Ovary (tissue), 9 donors: ENCODE data around the gene LRMDA. TPM values are rescaled to one million over a fixed set of nuclear protein-coding genes. Genes with fewer than 3 reads are reported as not detected.

Source experiments
- DNase-seq, 5 donors: peaks; one replicate each; pipeline ENCODE4 v3.0.0-alpha.2; 2019 to 2020
- H3K27ac ChIP-seq, 2 donors: fragments of 200-600 bp; one replicate each; pipeline versions ENCODE4 v1.5.1 to v1.8.0; 2019 to 2022
- H3K27me3 ChIP-seq: fragments of 200-600 bp; one replicate; pipeline ENCODE4 v1.8.0; 2022
- H3K36me3 ChIP-seq: fragments of 200-600 bp; sonication (generic); one replicate; pipeline ENCODE4 v1.5.1; 2019
- H3K4me1 ChIP-seq: one replicate; pipeline ENCODE4 v1.8.1; 2013; ENCODE audit warnings: mild to moderate bottlenecking, moderate library complexity; ENCODE audit not compliant: insufficient read depth
- H3K4me3 ChIP-seq: fragments of 200-600 bp; sonication (generic); one replicate; pipeline ENCODE4 v1.5.1; 2017
- H3K9me3 ChIP-seq, 2 donors: fragments of 200-600 bp in 1 of 2; sonication (generic) in 1 of 2; one replicate each; pipeline versions ENCODE4 v1.5.1 to v1.8.1; 2013 to 2019; ENCODE audit warnings: mild to moderate bottlenecking in 1 of 2, moderate library complexity in 1 of 2
- EP300 ChIP-seq: sonication (generic); formaldehyde crosslinking; IDR thresholded peaks from one replicate; pipeline ENCODE4 v1.6.1; 2017; ENCODE audit warnings: antibody characterized with exemption
- POLR2A ChIP-seq: fragments of 450-650 bp; IDR thresholded peaks from one replicate; pipeline ENCODE4 v1.6.1; 2017; ENCODE audit warnings: antibody characterized with exemption, mild to moderate bottlenecking, moderate library complexity
- WGBS, 3 donors: extraction: QIAGEN DNeasy Blood & Tissue Kit in 1 of 3; methylation state at CpG; one replicate each; pipeline versions ENCODE4 v1.1.5 to v1.1.7; 2013 to 2017; 5-methylcytosine and 5-hydroxymethylcytosine counted together
- intact Hi-C, 4 donors: fragments of 100-400 bp; cut with DNase I; formaldehyde crosslinking; loops; one replicate each; pipeline versions ENCODE4 v1.11.0 to v1.15.1; 2022 to 2023
- polyA plus RNA-seq, 2 donors: library from polyadenylated mRNA; stranded (reverse); fragments of 200-250 nt in 1 of 2; fragments of 350-450 nt in 1 of 2; fragmentation: Illumina TruSeq in 1 of 2; extraction: RNeasy Lipid Tissue Mini Kit (QIAGEN cat#74804) in 1 of 2; gene quantifications; one replicate each; pipeline ENCODE4 v1.2.3, GENCODE V29; 2013 to 2014
- total RNA-seq, 7 donors: library from RNA; depleted of rRNA in 2 of 7; stranded (reverse); fragments of >200 nt in 2 of 7; fragmentation: NEBNext Ultra II Directional in 3 of 7; extraction: Animal tissue kit (Norgen Biotek cat#: 25700) in 3 of 7; gene quantifications; one replicate each; pipeline versions ENCODE4 v1.1.0 to v1.2.4, GENCODE V29; 2016 to 2023
- TF ChIP-seq, protein P1 (sequence below), 3 donors: fragments of 450-650 bp in 2 of 3; fragments of 200-600 bp in 1 of 3; IDR thresholded peaks; one replicate each; pipeline versions ENCODE4 v1.5.1 to v1.8.0; 2016 to 2022; ENCODE audit warnings: antibody characterized with exemption in 3 of 3, mild to moderate bottlenecking in 1 of 3
- donor health status: DM: no; HTN: no; CAD: no; lungs with moderate emphysema.
- donor health status: DM: no; HTN: no; CAD: no.
- donor health status: Bipolar disorder and iron deficiency.
- donor health status: DM: yes; HTN: yes; CAD: no.
- donor health status: DM: no; HTN: no; CAD: no.
- donor health status: DM: yes; HTN: yes; CAD: no.

The LRMDA gene
- total and polyA plus RNA-seq, 9 donors = 14.8 to 30.7 (median 22.9) TPM

DNA sequence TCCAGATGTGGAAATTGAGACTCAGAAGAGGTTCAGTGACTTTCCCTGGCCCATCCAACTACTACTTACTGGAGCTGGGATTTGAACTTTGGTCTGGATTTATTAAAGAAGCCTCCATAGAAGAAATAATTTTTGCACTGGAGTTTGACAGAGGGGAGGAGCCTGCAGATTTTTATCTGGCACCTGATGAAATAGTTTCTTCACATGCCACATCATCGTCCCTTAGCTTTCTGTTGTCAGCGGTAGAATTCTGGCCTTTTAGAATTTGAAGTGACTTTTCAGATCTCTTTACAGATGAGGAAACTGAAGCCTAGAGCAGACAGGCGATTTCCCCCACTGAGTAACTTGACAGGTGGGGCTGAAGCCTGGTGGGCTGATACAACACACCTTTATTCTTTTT lies 233.5 kb downstream of the LRMDA start:
- intact Hi-C loops = loop anchor here in 1 of 4 donors (5.0 kb wide), 1 partner anchor 263 kb away; the partner anchor contains the start of gene ZNF503
- DNase-seq = no peak
- Histone ChIP-seq H3K4me1 (peaks cover 17% of the 10 kb centered on the region), H3K36me3 (no peaks in the 10 kb centered on the region), H3K4me3 (no peak overlapping the region), H3K27ac (no peak overlapping the region), H3K9me3 (no peaks in the 10 kb centered on the region), H3K27me3 (no peaks in the 10 kb centered on the region)
- WGBS, 3 donors = 97% methylated on average over 3 of the region's 3 CpGs
- TF ChIP-seq EP300 (no peak), POLR2A (no peak)
- TF ChIP-seq, protein P1, sequence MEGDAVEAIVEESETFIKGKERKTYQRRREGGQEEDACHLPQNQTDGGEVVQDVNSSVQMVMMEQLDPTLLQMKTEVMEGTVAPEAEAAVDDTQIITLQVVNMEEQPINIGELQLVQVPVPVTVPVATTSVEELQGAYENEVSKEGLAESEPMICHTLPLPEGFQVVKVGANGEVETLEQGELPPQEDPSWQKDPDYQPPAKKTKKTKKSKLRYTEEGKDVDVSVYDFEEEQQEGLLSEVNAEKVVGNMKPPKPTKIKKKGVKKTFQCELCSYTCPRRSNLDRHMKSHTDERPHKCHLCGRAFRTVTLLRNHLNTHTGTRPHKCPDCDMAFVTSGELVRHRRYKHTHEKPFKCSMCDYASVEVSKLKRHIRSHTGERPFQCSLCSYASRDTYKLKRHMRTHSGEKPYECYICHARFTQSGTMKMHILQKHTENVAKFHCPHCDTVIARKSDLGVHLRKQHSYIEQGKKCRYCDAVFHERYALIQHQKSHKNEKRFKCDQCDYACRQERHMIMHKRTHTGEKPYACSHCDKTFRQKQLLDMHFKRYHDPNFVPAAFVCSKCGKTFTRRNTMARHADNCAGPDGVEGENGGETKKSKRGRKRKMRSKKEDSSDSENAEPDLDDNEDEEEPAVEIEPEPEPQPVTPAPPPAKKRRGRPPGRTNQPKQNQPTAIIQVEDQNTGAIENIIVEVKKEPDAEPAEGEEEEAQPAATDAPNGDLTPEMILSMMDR (IDR thresholded peaks at IDR 0.05) = no peak

DNA sequence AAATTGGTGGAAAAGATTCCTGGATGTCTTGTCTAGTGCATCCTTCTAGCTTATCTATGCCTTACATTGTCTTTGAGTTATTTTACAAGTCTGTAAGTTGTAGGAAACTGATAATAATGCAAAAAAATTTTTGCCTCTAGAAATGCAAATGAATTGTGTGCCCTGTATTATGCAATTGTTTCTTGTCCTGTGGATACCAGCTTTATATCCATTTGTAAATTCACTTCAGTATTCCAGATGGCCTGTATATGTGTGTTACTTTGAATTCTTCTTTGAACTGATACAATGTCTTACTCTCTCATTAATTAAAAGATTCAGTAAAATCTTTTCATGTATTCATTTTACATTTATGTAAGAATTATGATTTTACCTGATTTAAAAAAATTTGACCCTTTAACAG lies 234.3 kb downstream of the LRMDA start:
- Histone ChIP-seq H3K27ac (no peak overlapping the region), H3K27me3 (no peaks in the 10 kb centered on the region), H3K4me3 (no peak overlapping the region), H3K9me3 (no peaks in the 10 kb centered on the region), H3K4me1 (peaks cover 15% of the 10 kb centered on the region), H3K36me3 (no peaks in the 10 kb centered on the region)
- intact Hi-C loops = no loop called here
- TF ChIP-seq POLR2A = no peak
- no peak for TF ChIP-seq EP300
- TF ChIP-seq, protein P1 (IDR thresholded peaks at IDR 0.05) = no peak
- no peak for DNase-seq

DNA sequence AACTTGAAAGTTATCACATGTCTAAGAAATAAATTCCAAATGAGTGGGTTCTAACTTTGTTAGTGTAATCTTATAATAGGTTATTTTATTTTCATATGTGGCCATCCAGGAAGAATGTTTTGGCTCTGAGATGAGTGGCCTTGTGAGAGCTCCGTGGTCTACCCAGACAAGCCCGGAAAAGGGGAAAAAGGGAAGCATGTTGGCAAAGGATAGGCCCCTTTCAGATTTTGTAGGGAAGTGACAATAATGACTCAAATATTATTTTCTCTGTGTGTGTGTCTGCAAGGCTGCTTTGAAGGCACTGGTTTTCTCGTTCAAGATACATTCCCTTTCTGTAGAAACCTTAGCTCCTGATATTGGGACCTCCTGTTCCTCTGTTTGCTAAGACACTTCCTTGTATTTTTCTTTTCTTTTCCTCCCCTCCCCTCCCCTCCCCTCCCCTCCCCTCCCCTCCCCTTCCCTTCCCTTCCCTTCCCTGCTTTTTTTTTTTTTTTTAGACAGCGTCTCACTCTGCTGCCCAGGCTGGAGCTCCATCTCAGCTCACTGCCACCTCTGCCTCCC lies 240.8 kb downstream of the LRMDA start:
- Histone ChIP-seq H3K9me3 (no peaks in the 10 kb centered on the region), H3K27me3 (no peaks in the 10 kb centered on the region), H3K4me3 (no peak overlapping the region), H3K4me1 (no peaks in the 10 kb centered on the region), H3K36me3 (no peaks in the 10 kb centered on the region), H3K27ac (no peak overlapping the region)
- intact Hi-C loops = no loop called here
- TF ChIP-seq EP300 (no peak), POLR2A (no peak)
- TF ChIP-seq, protein P1 (IDR thresholded peaks at IDR 0.05) = no peak
- no peak for DNase-seq
- WGBS, 3 donors = 18 to 55% (median 37%) methylated on average over 3 to 4 of the region's 4 CpGs

DNA sequence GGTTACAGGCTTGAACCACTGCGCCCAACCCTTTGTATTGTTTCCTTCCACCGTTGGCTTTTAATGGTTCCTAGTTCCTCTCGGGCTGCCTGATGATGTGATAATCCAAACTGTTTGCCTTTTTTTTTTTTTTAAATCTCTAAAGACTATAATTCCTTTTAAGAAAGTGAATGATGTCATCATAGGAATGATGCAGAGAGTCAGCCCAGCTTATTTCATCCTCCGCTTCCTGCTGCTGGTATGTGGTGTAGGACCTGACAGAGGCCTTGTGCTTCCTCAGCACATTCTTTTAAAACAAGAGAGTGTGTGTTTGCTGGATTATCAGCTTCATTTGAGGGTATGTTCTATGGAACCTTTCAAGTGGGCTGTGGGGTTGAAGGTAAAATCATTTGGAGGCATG lies 241.4 kb downstream of the LRMDA start:
- Histone ChIP-seq H3K4me1 (no peaks in the 10 kb centered on the region), H3K9me3 (no peaks in the 10 kb centered on the region), H3K27ac (no peak overlapping the region), H3K4me3 (no peak overlapping the region), H3K36me3 (no peaks in the 10 kb centered on the region), H3K27me3 (no peaks in the 10 kb centered on the region)
- TF ChIP-seq EP300 (no peak), POLR2A (no peak)
- TF ChIP-seq, protein P1 (IDR thresholded peaks at IDR 0.05) = no peak
- WGBS, 3 donors = 88 to 94% (median 93%) methylated on average over 4 of the region's 4 CpGs
- intact Hi-C loops = no loop called here
- DNase-seq = no peak
